Spleen (tissue), 11 donors: ENCODE measurements around the gene DDX24. TPM values are rescaled to one million over a fixed set of nuclear protein-coding genes. Genes with fewer than 3 reads are reported as not detected.

Source experiments
- DNase-seq: peaks from one replicate; pipeline ENCODE4 v3.0.0-alpha.2; 2020
- H3K27ac ChIP-seq, 8 donors: fragments of 200-600 bp; sonication (generic) in 7 of 8; 1 replicate in 4 of 8; 2 replicates in 4 of 8; pipeline versions ENCODE4 v1.5.0 to v1.8.0; 2016 to 2021; ENCODE audit warnings: inconsistent platforms in 4 of 8, mild to moderate bottlenecking in 4 of 8, moderate library complexity in 1 of 8
- H3K27me3 ChIP-seq, 7 donors: fragments of 200-600 bp; sonication (generic) in 6 of 7; replicated peaks in 1 of 7; 1 replicate in 4 of 7; 2 replicates in 3 of 7; pipeline versions ENCODE4 v1.5.0 to v1.8.0; 2016 to 2021; ENCODE audit warnings: inconsistent platforms in 3 of 7, mild to moderate bottlenecking in 1 of 7
- H3K36me3 ChIP-seq, 6 donors: fragments of 200-600 bp; sonication (generic) in 5 of 6; 1 replicate in 4 of 6; 2 replicates in 2 of 6; pipeline versions ENCODE4 v1.5.0 to v1.8.0; 2016 to 2021; ENCODE audit warnings: inconsistent platforms in 2 of 6
- H3K4me1 ChIP-seq, 6 donors: fragments of 200-600 bp; sonication (generic) in 5 of 6; 1 replicate in 3 of 6; 2 replicates in 3 of 6; pipeline versions ENCODE4 v1.5.0 to v1.8.0; 2016 to 2021; ENCODE audit warnings: inconsistent platforms in 3 of 6
- H3K4me3 ChIP-seq, 8 donors: fragments of 200-600 bp; sonication (generic) in 7 of 8; 1 replicate in 4 of 8; 2 replicates in 4 of 8; pipeline versions ENCODE4 v1.5.0 to v1.8.0; 2016 to 2021; ENCODE audit warnings: inconsistent platforms in 4 of 8, mild to moderate bottlenecking in 4 of 8, moderate library complexity in 2 of 8
- H3K9me3 ChIP-seq, 8 donors: fragments of 200-600 bp; sonication (generic) in 7 of 8; 1 replicate in 4 of 8; 2 replicates in 4 of 8; pipeline versions ENCODE4 v1.5.0 to v1.8.0; 2016 to 2021; ENCODE audit warnings: inconsistent platforms in 4 of 8
- POLR2A ChIP-seq, 3 donors: fragments of 450-650 bp; IDR thresholded peaks; one replicate each; pipeline ENCODE4 v1.5.1; 2017; ENCODE audit warnings: antibody characterized with exemption in 3 of 3, mild to moderate bottlenecking in 1 of 3
- POLR2AphosphoS5 ChIP-seq, 3 donors: sonication (generic); formaldehyde crosslinking; IDR thresholded peaks; one replicate each; pipeline ENCODE4 v1.5.1; 2017; ENCODE audit warnings: antibody characterized with exemption in 3 of 3
- WGBS, 5 donors: extraction: QIAGEN DNeasy Blood & Tissue Kit in 3 of 5; methylation state at CpG; one replicate each; pipeline versions ENCODE4 v1.1.5 to v1.1.7; 2013 to 2018; 5-methylcytosine and 5-hydroxymethylcytosine counted together
- intact Hi-C: fragments of 100-400 bp; cut with DNase I; formaldehyde crosslinking; loops from one replicate; pipeline ENCODE4 v1.15.0; 2023; ENCODE audit warnings: low total_unique reads
- polyA plus RNA-seq, 3 donors: library from polyadenylated mRNA; stranded (reverse); fragments of 200-250 nt; gene quantifications; one replicate each; pipeline ENCODE4 v1.2.1, GENCODE V29; 2013
- total RNA-seq, 7 donors: library from RNA; depleted of rRNA in 3 of 7; stranded (reverse); fragments of >200 nt in 3 of 7; fragmentation: NEBNext Ultra II Directional in 4 of 7; extraction: Animal tissue kit (Norgen Biotek cat#: 25700) in 4 of 7; gene quantifications; one replicate each; pipeline versions ENCODE4 v1.1.0 to v1.2.1, GENCODE V29; 2016 to 2021
- TF ChIP-seq, protein P1 (sequence below), 11 experiments: fragments of 200-600 bp in 7 of 11; fragments of 450-650 bp in 4 of 11; sonication (generic) in 4 of 11; IDR thresholded peaks in 8 of 11; conservative IDR thresholded peaks in 3 of 11; 1 replicate in 7 of 11; 2 replicates in 4 of 11; pipeline versions ENCODE4 v1.4.0 to v1.8.0; 2016 to 2021; ENCODE audit warnings: antibody characterized with exemption in 11 of 11, inconsistent platforms in 4 of 11, mild to moderate bottlenecking in 1 of 11
- donor health status: healthy with polysubstance abuse.
- donor health status: DM: no; HTN: no; CAD: no; lungs with moderate emphysema.
- donor health status: DM: no; HTN: no; CAD: no.
- donor health status: Bipolar disorder and iron deficiency.
- donor health status: healthy.
- donor health status: DM: no; HTN: no; CAD: no.
- donor health status: DM: yes; HTN: yes; CAD: no.

DDX24 gene
- total and polyA plus RNA-seq, 10 donors: 70.8 to 251 (median 171) TPM

DNA sequence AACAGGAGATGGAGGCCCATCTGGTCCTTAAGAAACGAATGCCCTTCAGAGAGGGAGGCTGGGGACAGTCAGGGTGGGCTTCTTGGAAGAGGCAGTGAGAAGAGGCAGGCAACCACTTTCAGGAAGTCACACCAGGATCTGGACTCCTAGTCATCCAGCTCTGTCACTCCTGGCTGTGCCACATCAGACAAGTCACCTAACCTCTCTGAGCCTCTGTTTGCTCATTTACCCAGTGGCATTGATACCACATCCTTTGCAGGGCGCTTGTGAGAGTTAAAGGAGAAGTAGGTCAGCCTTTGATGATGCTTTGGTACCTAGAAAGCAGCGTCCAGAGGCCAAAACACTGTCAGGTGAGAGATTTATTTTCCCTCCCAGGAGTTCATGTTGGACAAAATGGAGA lies 72.8 kb downstream of the DDX24 start:
- intact Hi-C loops: no loop called here
- no peak for DNase-seq
- H3K4me1 ChIP-seq: peaks cover 0 to 14% (median 7%) of the 10 kb centered on the region in 6 donors
- TF ChIP-seq, protein P1, sequence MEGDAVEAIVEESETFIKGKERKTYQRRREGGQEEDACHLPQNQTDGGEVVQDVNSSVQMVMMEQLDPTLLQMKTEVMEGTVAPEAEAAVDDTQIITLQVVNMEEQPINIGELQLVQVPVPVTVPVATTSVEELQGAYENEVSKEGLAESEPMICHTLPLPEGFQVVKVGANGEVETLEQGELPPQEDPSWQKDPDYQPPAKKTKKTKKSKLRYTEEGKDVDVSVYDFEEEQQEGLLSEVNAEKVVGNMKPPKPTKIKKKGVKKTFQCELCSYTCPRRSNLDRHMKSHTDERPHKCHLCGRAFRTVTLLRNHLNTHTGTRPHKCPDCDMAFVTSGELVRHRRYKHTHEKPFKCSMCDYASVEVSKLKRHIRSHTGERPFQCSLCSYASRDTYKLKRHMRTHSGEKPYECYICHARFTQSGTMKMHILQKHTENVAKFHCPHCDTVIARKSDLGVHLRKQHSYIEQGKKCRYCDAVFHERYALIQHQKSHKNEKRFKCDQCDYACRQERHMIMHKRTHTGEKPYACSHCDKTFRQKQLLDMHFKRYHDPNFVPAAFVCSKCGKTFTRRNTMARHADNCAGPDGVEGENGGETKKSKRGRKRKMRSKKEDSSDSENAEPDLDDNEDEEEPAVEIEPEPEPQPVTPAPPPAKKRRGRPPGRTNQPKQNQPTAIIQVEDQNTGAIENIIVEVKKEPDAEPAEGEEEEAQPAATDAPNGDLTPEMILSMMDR (IDR thresholded peaks at IDR 0.05 in 8 of 11, conservative IDR thresholded peaks at IDR 0.05 in 3 of 11): no peak
- TF ChIP-seq POLR2AphosphoS5 (IDR thresholded peaks at IDR 0.05) (no peak), POLR2A (IDR thresholded peaks at IDR 0.05) (no peak)
- no peak overlapping the region for H3K4me3 ChIP-seq
- no peaks in the 10 kb centered on the region for H3K9me3 ChIP-seq
- no peaks in the 10 kb centered on the region for H3K36me3 ChIP-seq
- 48 to 71% (median 63%) methylated on average over 3 of the region's 3 CpGs for WGBS, 5 donors
- peaks cover 0 to 43% (median 4%) of the 10 kb centered on the region in 7 donors for H3K27me3 ChIP-seq
- no peak overlapping the region for H3K27ac ChIP-seq

DNA sequence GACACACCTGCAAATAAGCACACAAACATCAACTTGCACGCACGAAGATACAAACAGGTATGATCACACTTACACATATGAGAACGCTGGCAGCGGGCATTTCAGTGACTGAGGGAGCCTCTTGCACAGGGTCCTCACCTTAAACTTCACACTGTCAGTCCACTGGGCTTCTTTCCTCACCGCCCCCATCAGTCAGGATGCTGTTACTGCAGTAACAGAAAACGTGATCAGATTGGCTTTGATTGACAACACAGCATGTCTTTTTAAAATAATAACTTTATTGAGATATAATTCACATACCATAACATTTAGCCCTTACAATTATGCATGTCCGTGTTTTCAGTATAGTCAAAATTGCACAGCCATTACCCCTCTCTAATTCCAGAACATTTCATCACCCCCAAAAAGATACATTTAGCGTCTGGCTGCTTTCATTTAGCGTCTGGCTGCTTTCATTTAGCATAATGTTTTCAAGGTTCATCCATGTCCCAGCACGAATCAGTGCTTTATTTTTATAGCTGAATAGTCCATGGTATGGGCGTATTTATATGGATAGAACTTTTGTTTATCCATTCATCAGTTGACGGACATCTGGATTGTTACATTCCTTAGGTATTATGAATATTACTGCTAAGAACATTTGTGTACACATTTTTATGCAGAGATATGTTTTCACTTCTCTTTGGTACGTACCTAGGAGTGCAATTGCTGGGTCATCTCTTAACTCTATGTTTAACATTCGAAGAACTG lies 75.5 kb downstream of the DDX24 start:
- Histone ChIP-seq H3K27me3 (peaks cover 0 to 62% (median 8%) of the 10 kb centered on the region in 7 donors), H3K27ac (no peak overlapping the region), H3K4me1 (peaks cover 0 to 11% (median 8%) of the 10 kb centered on the region in 6 donors), H3K9me3 (no peaks in the 10 kb centered on the region), H3K36me3 (no peaks in the 10 kb centered on the region), H3K4me3 (no peak overlapping the region)
- no peak for TF ChIP-seq POLR2A (IDR thresholded peaks at IDR 0.05)
- TF ChIP-seq POLR2AphosphoS5 (IDR thresholded peaks at IDR 0.05): no peak
- TF ChIP-seq, protein P1 (IDR thresholded peaks at IDR 0.05 in 8 of 11, conservative IDR thresholded peaks at IDR 0.05 in 3 of 11): peak in 8 of 11 experiments; percentile 15 to 39 (median 30)
- WGBS, 5 donors: 48 to 54% (median 53%) methylated on average over 14 of the region's 14 CpGs
- intact Hi-C loops: no loop called here
- no peak for DNase-seq

DNA sequence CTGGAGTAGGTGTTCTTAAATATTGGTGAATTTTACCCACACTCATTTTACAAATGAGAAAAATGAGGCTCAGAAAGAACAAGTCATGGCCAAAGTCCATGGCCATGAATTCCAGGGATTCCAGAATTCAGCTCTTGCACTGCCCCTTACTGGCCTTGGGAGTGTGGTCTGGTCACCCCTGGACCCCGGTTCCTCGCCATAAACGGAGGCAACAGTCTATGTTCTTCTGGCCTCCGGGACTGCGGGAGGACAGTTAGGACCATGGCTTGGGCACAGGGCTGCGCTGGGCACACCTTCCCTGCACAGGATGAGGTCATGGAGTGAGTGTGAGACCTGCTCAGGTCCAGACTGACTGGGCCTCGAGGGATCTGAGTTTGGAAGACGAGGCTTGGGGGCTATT lies 77.0 kb downstream of the DDX24 start:
- no peak overlapping the region for H3K27ac ChIP-seq
- peaks cover 0 to 55% (median 8%) of the 10 kb centered on the region in 7 donors for H3K27me3 ChIP-seq
- peaks cover 0 to 11% (median 8%) of the 10 kb centered on the region in 6 donors for H3K4me1 ChIP-seq
- no peaks in the 10 kb centered on the region for H3K36me3 ChIP-seq
- intact Hi-C loops: no loop called here
- 75 to 82% (median 78%) methylated on average over 8 of the region's 8 CpGs for WGBS, 5 donors
- no peaks in the 10 kb centered on the region for H3K9me3 ChIP-seq
- no peak overlapping the region for H3K4me3 ChIP-seq
- no peak for DNase-seq
- TF ChIP-seq POLR2AphosphoS5 (IDR thresholded peaks at IDR 0.05): no peak
- TF ChIP-seq POLR2A (IDR thresholded peaks at IDR 0.05): no peak
- TF ChIP-seq, protein P1 (IDR thresholded peaks at IDR 0.05 in 8 of 11, conservative IDR thresholded peaks at IDR 0.05 in 3 of 11): no peak

DNA sequence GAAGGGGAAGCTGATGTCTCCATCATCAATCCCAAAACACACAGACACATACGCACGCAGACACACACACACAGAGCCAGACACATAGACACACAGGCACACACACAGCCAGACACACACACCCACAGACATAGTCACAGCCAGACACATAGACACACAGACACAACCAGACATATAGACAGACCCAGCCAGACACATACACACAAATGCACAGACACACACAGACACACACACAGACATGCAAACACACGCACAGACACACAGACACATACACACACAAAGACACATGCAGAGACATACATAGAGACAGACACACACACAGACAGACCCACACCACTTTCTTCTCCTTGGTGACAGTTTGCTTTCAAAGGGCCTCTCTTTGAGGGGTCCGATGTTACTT lies 77.6 kb downstream of the DDX24 start:
- WGBS, 5 donors: 66 to 100% (median 85%) methylated on average over 4 of the region's 4 CpGs

More for the DNA sequence above, 77.6 kb downstream of the DDX24 start:
- Histone ChIP-seq H3K4me3 (no peak overlapping the region), H3K36me3 (no peaks in the 10 kb centered on the region), H3K27ac (no peak overlapping the region), H3K9me3 (no peaks in the 10 kb centered on the region), H3K4me1 (peaks cover 0 to 11% (median 8%) of the 10 kb centered on the region in 6 donors), H3K27me3 (peaks cover 0 to 54% (median 8%) of the 10 kb centered on the region in 7 donors)
- TF ChIP-seq POLR2A (IDR thresholded peaks at IDR 0.05): no peak
- TF ChIP-seq, protein P1 (IDR thresholded peaks at IDR 0.05 in 8 of 11, conservative IDR thresholded peaks at IDR 0.05 in 3 of 11): no peak
- intact Hi-C loops: no loop called here
- DNase-seq: no peak
